Stomach (tissue), 4 donors: ENCODE data around the gene SLC25A12.

ENCODE experiments used
- EP300 ChIP-seq: sonication (generic); formaldehyde crosslinking; IDR thresholded peaks from one replicate; pipeline ENCODE4 v1.6.1; 2017; ENCODE audit warnings: antibody characterized with exemption
- POLR2A ChIP-seq, 4 donors: fragments of 450-650 bp; IDR thresholded peaks; one replicate each; pipeline ENCODE4 v1.6.1; 2016; ENCODE audit warnings: antibody characterized with exemption in 4 of 4, control low read depth in 2 of 4, mild to moderate bottlenecking in 1 of 4, moderate library complexity in 1 of 4
- POLR2AphosphoS5 ChIP-seq, 3 donors: sonication (generic); formaldehyde crosslinking; IDR thresholded peaks; one replicate each; pipeline ENCODE4 v1.6.1; 2016; ENCODE audit warnings: antibody characterized with exemption in 3 of 3
- TF ChIP-seq, protein P1 (sequence below), 7 experiments: fragments of 450-650 bp in 4 of 7; fragments of 200-600 bp in 3 of 7; sonication (generic) in 3 of 7; IDR thresholded peaks; one replicate each; pipeline ENCODE4 v1.5.1; 2016 to 2019; ENCODE audit warnings: antibody characterized with exemption in 7 of 7, control low read depth in 2 of 7, mild to moderate bottlenecking in 1 of 7

DNA sequence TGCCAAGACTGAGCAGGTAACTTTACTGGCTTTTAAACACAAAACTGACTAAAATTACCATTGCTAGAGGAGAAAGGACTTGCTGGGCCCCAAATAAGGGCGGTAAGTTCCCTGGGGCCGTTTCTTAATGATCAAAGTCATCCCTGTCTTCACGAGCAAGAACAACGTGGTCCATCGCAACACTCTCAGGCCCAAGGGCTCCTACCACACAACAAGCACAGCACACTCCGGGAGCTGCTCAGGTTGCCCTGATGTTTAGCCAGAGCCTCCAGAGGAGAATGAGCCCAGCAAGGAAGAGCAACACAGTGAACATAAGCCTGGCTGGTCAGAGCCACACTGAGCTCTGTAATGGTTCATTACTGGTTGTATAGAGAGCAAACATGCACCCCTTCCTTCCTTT is 104.1 kb downstream of the SLC25A12 start:
- TF ChIP-seq, protein P1, sequence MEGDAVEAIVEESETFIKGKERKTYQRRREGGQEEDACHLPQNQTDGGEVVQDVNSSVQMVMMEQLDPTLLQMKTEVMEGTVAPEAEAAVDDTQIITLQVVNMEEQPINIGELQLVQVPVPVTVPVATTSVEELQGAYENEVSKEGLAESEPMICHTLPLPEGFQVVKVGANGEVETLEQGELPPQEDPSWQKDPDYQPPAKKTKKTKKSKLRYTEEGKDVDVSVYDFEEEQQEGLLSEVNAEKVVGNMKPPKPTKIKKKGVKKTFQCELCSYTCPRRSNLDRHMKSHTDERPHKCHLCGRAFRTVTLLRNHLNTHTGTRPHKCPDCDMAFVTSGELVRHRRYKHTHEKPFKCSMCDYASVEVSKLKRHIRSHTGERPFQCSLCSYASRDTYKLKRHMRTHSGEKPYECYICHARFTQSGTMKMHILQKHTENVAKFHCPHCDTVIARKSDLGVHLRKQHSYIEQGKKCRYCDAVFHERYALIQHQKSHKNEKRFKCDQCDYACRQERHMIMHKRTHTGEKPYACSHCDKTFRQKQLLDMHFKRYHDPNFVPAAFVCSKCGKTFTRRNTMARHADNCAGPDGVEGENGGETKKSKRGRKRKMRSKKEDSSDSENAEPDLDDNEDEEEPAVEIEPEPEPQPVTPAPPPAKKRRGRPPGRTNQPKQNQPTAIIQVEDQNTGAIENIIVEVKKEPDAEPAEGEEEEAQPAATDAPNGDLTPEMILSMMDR (IDR thresholded peaks at IDR 0.05): no peak
- TF ChIP-seq POLR2A (IDR thresholded peaks at IDR 0.05) (no peak), POLR2AphosphoS5 (IDR thresholded peaks at IDR 0.05) (no peak), EP300 (no peak)
